K562 (cell line): ENCODE measurements around the gene THAP9. TPM values are rescaled to one million over a fixed set of nuclear protein-coding genes. Genes with fewer than 3 reads are reported as not detected.

Experiments used
- ATF7 ChIP-seq: fragments of 450-650 bp; IDR thresholded peaks from 2 replicates; pipeline ENCODE4 v1.7.1; 2014; ENCODE audit warnings: mild to moderate bottlenecking, moderate library complexity
- BCLAF1 ChIP-seq, 2 experiments: fragments of 450-650 bp in 1 of 2; IDR thresholded peaks; 2 replicates each; pipeline ENCODE4 v1.6.1; 2011 to 2017; ENCODE audit warnings: low read depth in 2 of 2, antibody characterized with exemption in 1 of 2, borderline replicate concordance in 1 of 2, low read length in 1 of 2, mild to moderate bottlenecking in 1 of 2, mixed read lengths in 1 of 2; ENCODE audit not compliant: control insufficient read depth in 1 of 2
- CHD4 ChIP-seq: fragments of 200-600 bp; sonication (generic); IDR thresholded peaks from 3 replicates; pipeline ENCODE4 v1.6.1; 2012; ENCODE audit warnings: low read depth, mild to moderate bottlenecking, mixed read lengths, low read length, inconsistent platforms; ENCODE audit not compliant: insufficient read depth, insufficient replicate concordance, poor library complexity, severe bottlenecking
- CTCFL ChIP-seq: IDR thresholded peaks from 2 replicates; pipeline ENCODE4 v1.6.1; 2011; ENCODE audit warnings: borderline replicate concordance, low read depth, mild to moderate bottlenecking, moderate library complexity, low read length; ENCODE audit not compliant: insufficient read depth, poor library complexity, severe bottlenecking
- GABPA ChIP-seq: fragments of 200-800 bp; sonication (Bioruptor generic); conservative IDR thresholded peaks from 2 replicates; pipeline ENCODE4 v1.6.1; 2016; ENCODE audit warnings: low read depth, missing genetic modification characterization, missing compliant biosample characterization
- HEY1 ChIP-seq: fragments of 250-450 bp; sonication (Bioruptor Pico); IDR thresholded peaks from 2 replicates; pipeline ENCODE4 v1.5.0; 2020; ENCODE audit warnings: mild to moderate bottlenecking, moderate library complexity, borderline replicate concordance
- NEUROD1 ChIP-seq: fragments of 150-350 bp; IDR thresholded peaks from 2 replicates; pipeline ENCODE4 v1.6.1; 2014; ENCODE audit warnings: borderline replicate concordance, low read length, low read depth; ENCODE audit not compliant: partially characterized antibody
- NKRF ChIP-seq: fragments of 450-650 bp; IDR thresholded peaks from 2 replicates; pipeline ENCODE4 v1.6.1; 2016; ENCODE audit warnings: borderline replicate concordance
- RERE ChIP-seq: sonication (generic); formaldehyde crosslinking; IDR thresholded peaks from 2 replicates; pipeline ENCODE4 v1.8.0; 2023; ENCODE audit warnings: missing genetic modification reagents, mild to moderate bottlenecking, borderline replicate concordance
- U2AF2 ChIP-seq: fragments of 200-400 bp; formaldehyde crosslinking; optimal IDR thresholded peaks from 2 replicates; pipeline ENCODE3; 2017; ENCODE audit warnings: low read depth, mild to moderate bottlenecking, low read length
- polyA plus RNA-seq, 8 experiments: library from polyadenylated mRNA; depleted of rRNA in 4 of 8; stranded (reverse) in 5 of 8; unstranded in 3 of 8; fragments of >200 nt; fragmentation: Nextera tagmentation in 2 of 8; fragmentation: Illumina TruSeq in 1 of 8; extraction: Ambion mirVana in 2 of 8; extraction: Trizol in 1 of 8; gene quantifications; 2 replicates each; pipeline versions ENCODE4 v1.2.1 to v1.2.3, GENCODE V29; 2011 to 2014; ENCODE audit warnings: inconsistent platforms in 1 of 8, missing spikeins in 1 of 8
- total RNA-seq, 7 experiments: library from RNA; depleted of rRNA in 6 of 7; stranded (reverse); fragments of >200 nt in 6 of 7; fragmentation: Illumina TruSeq in 2 of 7; extraction: Trizol in 2 of 7; gene quantifications; 2 replicates each; pipeline versions ENCODE4 v1.2.1 to v1.2.3, GENCODE V29; 2011 to 2021; ENCODE audit warnings: low replicate concordance in 1 of 7

The THAP9 gene
- total and polyA plus RNA-seq, 9 of the 15 experiments (the other 6 are each of a cell fraction or from before 2014, with no cell fraction given) = 3.4 to 7.0 (median 5.4) TPM

- TF ChIP-seq HEY1 (CRISPR knock-in tag) = no peak
- TF ChIP-seq CTCFL = no peak
- TF ChIP-seq RERE (CRISPR knock-in tag) = no peak; the same call in 1 of the 2 replicates
- peak; percentile 89 for TF ChIP-seq GABPA (tag)
- TF ChIP-seq U2AF2 = no peak
- TF ChIP-seq BCLAF1 (IDR thresholded peaks at IDR 0.05; ENCODE audit: borderline replicate concordance in 1 of 2, control insufficient read depth in 1 of 2, low read depth in 2 of 2, low read length in 1 of 2) = peak in 1 of 2 experiments; percentile 7; a peak in 1 of 4 replicates
- peak; percentile 90 for TF ChIP-seq ATF7
- TF ChIP-seq NKRF = no peak
- peak; percentile 88 for TF ChIP-seq NEUROD1
- TF ChIP-seq CHD4 = no peak
Observed at GRCh38 chr4:82900411-82901182, at the start of gene THAP9 (continued).
